ENCODE data around the gene AP3M1.
A peak's percentile ranks its signal among the peaks of the same experiment; 100 is the strongest.

The AP3M1 gene

GRCh38 chr10:74150204-74150989 is at the start of gene AP3M1:
Gene AP3M1, minus strand, starts transcription at chr10:74150828. Its CDS starts 12,449 bp downstream, at chr10:74138379.
- in situ Hi-C loops (cut with HindIII; ENCODE audit: low pct_ligation_motif_present, low sequenced_read_pairs): no loop called here
- H3K4me3 ChIP-seq (ENCODE audit: low read depth, low read length): peak within 1 kb of the TSS; percentile 97
- H3K27me3 ChIP-seq (replicated peaks): no peaks in the 10 kb centered on the region
- no peak for DNase-seq
- peak within 1 kb of the TSS; percentile 98 for H3K27ac ChIP-seq
- no peaks in the 10 kb centered on the region for H3K36me3 ChIP-seq (replicated peaks)
- TF ChIP-seq, protein P1, sequence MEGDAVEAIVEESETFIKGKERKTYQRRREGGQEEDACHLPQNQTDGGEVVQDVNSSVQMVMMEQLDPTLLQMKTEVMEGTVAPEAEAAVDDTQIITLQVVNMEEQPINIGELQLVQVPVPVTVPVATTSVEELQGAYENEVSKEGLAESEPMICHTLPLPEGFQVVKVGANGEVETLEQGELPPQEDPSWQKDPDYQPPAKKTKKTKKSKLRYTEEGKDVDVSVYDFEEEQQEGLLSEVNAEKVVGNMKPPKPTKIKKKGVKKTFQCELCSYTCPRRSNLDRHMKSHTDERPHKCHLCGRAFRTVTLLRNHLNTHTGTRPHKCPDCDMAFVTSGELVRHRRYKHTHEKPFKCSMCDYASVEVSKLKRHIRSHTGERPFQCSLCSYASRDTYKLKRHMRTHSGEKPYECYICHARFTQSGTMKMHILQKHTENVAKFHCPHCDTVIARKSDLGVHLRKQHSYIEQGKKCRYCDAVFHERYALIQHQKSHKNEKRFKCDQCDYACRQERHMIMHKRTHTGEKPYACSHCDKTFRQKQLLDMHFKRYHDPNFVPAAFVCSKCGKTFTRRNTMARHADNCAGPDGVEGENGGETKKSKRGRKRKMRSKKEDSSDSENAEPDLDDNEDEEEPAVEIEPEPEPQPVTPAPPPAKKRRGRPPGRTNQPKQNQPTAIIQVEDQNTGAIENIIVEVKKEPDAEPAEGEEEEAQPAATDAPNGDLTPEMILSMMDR (IDR thresholded peaks at IDR 0.05; ENCODE audit: low read depth, low read length, missing control alignments): no peak

DNA sequence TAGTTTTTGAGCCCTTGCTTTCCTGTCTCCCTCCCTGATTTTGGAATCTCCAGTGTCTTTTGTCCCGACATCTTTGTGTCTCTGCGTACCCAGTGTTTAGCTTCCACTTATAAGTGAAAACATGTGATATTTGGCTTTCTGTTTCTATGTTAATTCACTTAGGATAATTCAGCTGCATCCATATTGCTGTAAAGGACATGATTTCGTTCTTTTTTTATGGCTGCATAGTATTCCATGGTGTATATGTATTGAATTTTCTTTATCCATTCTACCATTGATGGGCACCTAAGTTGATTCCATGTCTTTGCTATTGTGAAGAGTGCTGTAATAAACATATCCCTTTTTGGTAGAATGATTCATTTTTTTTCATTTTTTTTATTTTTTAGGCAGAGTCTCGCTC is 48.7 kb upstream of the AP3M1 start:
- no peak overlapping the region for H3K27ac ChIP-seq
- TF ChIP-seq, protein P1 (IDR thresholded peaks at IDR 0.05; ENCODE audit: low read depth, low read length, missing control alignments): no peak
- no peaks in the 10 kb centered on the region for H3K27me3 ChIP-seq (replicated peaks)
- no peak for DNase-seq
- H3K36me3 ChIP-seq (replicated peaks): peaks cover 2% of the 10 kb centered on the region
- H3K4me3 ChIP-seq (ENCODE audit: low read depth, low read length): no peak overlapping the region
- in situ Hi-C loops (cut with HindIII; ENCODE audit: low pct_ligation_motif_present, low sequenced_read_pairs): no loop called here

- Histone ChIP-seq H3K4me3 (ENCODE audit: low read depth, low read length) (no peak overlapping the region), H3K36me3 (replicated peaks) (no peaks in the 10 kb centered on the region), H3K27me3 (replicated peaks) (no peaks in the 10 kb centered on the region), H3K27ac (no peak overlapping the region)
- TF ChIP-seq, protein P1 (IDR thresholded peaks at IDR 0.05; ENCODE audit: low read depth, low read length, missing control alignments): no peak
- no peak for DNase-seq
- in situ Hi-C loops (cut with HindIII; ENCODE audit: low pct_ligation_motif_present, low sequenced_read_pairs): no loop called here
Observed at GRCh38 chr10:74194999-74195398, 44.4 kb upstream of the AP3M1 start.

- H3K27ac ChIP-seq: no peak overlapping the region
- no peaks in the 10 kb centered on the region for H3K36me3 ChIP-seq (replicated peaks)
- H3K4me3 ChIP-seq (ENCODE audit: low read depth, low read length): no peak overlapping the region
- in situ Hi-C loops (cut with HindIII; ENCODE audit: low pct_ligation_motif_present, low sequenced_read_pairs): no loop called here
- TF ChIP-seq, protein P1 (IDR thresholded peaks at IDR 0.05; ENCODE audit: low read depth, low read length, missing control alignments): no peak
- peak; percentile 9 for DNase-seq
- H3K27me3 ChIP-seq (replicated peaks): no peaks in the 10 kb centered on the region
Observed at GRCh38 chr10:74194545-74194944, 43.9 kb upstream of the AP3M1 start.

DNA sequence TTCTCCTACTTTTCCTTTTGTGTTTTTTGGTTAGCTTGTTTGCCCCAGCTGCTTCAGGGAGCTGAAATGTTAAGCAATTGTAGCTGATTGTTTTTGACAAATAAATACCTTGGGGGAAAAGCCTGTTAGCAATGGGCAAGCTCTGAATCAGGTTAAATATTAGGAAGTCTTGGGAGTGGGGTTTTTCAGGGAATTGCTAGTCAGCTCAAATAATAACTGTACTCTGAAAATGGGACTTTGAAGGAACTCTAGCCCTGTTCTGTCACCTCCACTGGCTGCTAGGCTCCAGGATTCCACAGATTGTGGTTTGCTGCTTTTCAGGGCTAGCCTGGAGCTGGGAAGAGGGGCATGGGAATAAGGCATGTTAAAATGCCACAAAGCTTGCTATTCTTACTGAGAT is 39.9 kb upstream of the AP3M1 start:
- TF ChIP-seq, protein P1 (IDR thresholded peaks at IDR 0.05; ENCODE audit: low read depth, low read length, missing control alignments): no peak
- no peak for DNase-seq
- Histone ChIP-seq H3K36me3 (replicated peaks) (no peaks in the 10 kb centered on the region), H3K27ac (peak overlapping the region; percentile 74), H3K4me3 (ENCODE audit: low read depth, low read length) (peak overlapping the region; percentile 24), H3K27me3 (replicated peaks) (no peaks in the 10 kb centered on the region)
- in situ Hi-C loops (cut with HindIII; ENCODE audit: low pct_ligation_motif_present, low sequenced_read_pairs): no loop called here

Measured in brain microvascular endothelial cell (primary cell).